H1 (cell line): Measurements from ENCODE around the gene CTCF. TPM values are rescaled to one million over a fixed set of nuclear protein-coding genes. Genes with fewer than 3 reads are reported as not detected.
A peak's percentile ranks its signal among the peaks of the same experiment; 100 is the strongest.

Source experiments
- CTCF ChIA-PET: fragments of 300-600 bp; sonication (Branson Sonifier 250); formaldehyde crosslinking; loops from one replicate; lab custom pipeline; 2021; ENCODE audit not compliant: partially characterized antibody; lab: Charles Lee
- POLR2A ChIA-PET: fragments of 300-600 bp; sonication (Branson Sonifier 250); formaldehyde crosslinking; loops from one replicate; lab custom pipeline; 2021; ENCODE audit warnings: inconsistent platforms; ENCODE audit not compliant: partially characterized antibody; lab: Charles Lee
- DNase-seq, 2 experiments: peaks; one replicate each; pipeline versions ENCODE4 v3.0.0 to v3.0.0-alpha.2; 2010 to 2022; ENCODE audit warnings: low spot score in 2 of 2, low read depth in 1 of 2, mixed read lengths in 1 of 2
- FAIRE-seq: peaks from 2 replicates; lab custom pipeline; 2011; peaks lifted over from hg19 to GRCh38; lab: Jason Lieb, UNC
- H2AFZ ChIP-seq: 2 replicates; pipeline ENCODE4 v1.8.1; 2012; ENCODE audit warnings: low read length, inconsistent platforms
- H2AK5ac ChIP-seq: 2 replicates; pipeline ENCODE4 v1.6.1; 2013; ENCODE audit warnings: low read depth, low read length
- H2BK120ac ChIP-seq: replicated peaks from 2 replicates; pipeline ENCODE3; 2013; ENCODE audit warnings: low read depth, low read length, inconsistent platforms
- H2BK12ac ChIP-seq: 2 replicates; pipeline ENCODE4 v1.6.1; 2013; ENCODE audit warnings: low read depth, low read length
- H2BK15ac ChIP-seq: 2 replicates; pipeline ENCODE4 v1.6.1; 2013; ENCODE audit warnings: low read length
- H2BK20ac ChIP-seq: 2 replicates; pipeline ENCODE4 v1.6.1; 2013; ENCODE audit warnings: low read length
- H2BK5ac ChIP-seq: 2 replicates; pipeline ENCODE4 v1.6.1; 2013; ENCODE audit warnings: low read depth, low read length
- H3K14ac ChIP-seq: 2 replicates; pipeline ENCODE4 v1.6.1; 2013; ENCODE audit warnings: inconsistent platforms; ENCODE audit not compliant: insufficient read length
- H3K18ac ChIP-seq: 2 replicates; pipeline ENCODE4 v1.6.1; 2013; ENCODE audit warnings: low read length; ENCODE audit errors: extremely low read depth
- H3K23ac ChIP-seq: 2 replicates; pipeline ENCODE4 v1.6.1; 2013; ENCODE audit warnings: inconsistent platforms; ENCODE audit not compliant: insufficient read length
- H3K23me2 ChIP-seq: 2 replicates; pipeline ENCODE4 v1.6.1; 2013; ENCODE audit warnings: low read depth, low read length
- H3K27ac ChIP-seq: 2 replicates; pipeline ENCODE4 v1.6.1; 2011; ENCODE audit warnings: low read depth, low read length, inconsistent platforms
- H3K27me3 ChIP-seq, 4 experiments: replicated peaks in 1 of 4; 1 replicate in 1 of 4; 2 replicates in 3 of 4; pipeline versions ENCODE4 v1.6.1 to v1.8.1; 2011 to 2013; ENCODE audit warnings: low read length in 3 of 4, mild to moderate bottlenecking in 3 of 4, inconsistent platforms in 2 of 4, mixed read lengths in 2 of 4, moderate library complexity in 1 of 4; ENCODE audit not compliant: control insufficient read depth in 3 of 4, insufficient read depth in 3 of 4; ENCODE audit errors: extremely low read depth in 1 of 4
- H3K36me3 ChIP-seq, 4 experiments: 2 replicates each; pipeline versions ENCODE4 v1.6.1 to v1.8.1; 2011 to 2013; ENCODE audit warnings: mild to moderate bottlenecking in 4 of 4, low read length in 3 of 4, moderate library complexity in 2 of 4, control low read depth in 1 of 4, inconsistent platforms in 1 of 4; ENCODE audit not compliant: insufficient read depth in 4 of 4, control insufficient read depth in 2 of 4
- H3K4ac ChIP-seq: replicated peaks from 2 replicates; pipeline ENCODE3; 2013; ENCODE audit warnings: low read length, low read depth, mixed read lengths, inconsistent platforms; ENCODE audit not compliant: insufficient read length
- H3K4me1 ChIP-seq, 4 experiments: replicated peaks in 1 of 4; 1 replicate in 1 of 4; 2 replicates in 3 of 4; pipeline versions ENCODE4 v1.6.1 to v1.8.1; 2011 to 2013; ENCODE audit warnings: low read length in 3 of 4, inconsistent platforms in 2 of 4, mixed read lengths in 1 of 4; ENCODE audit not compliant: insufficient read depth in 4 of 4, control insufficient read depth in 3 of 4
- H3K4me2 ChIP-seq, 2 experiments: 2 replicates each; pipeline versions ENCODE4 v1.6.1 to v1.8.1; 2011 to 2013; ENCODE audit warnings: low read depth in 2 of 2, low read length in 2 of 2, control low read depth in 1 of 2, inconsistent platforms in 1 of 2, mild to moderate bottlenecking in 1 of 2; ENCODE audit not compliant: insufficient read depth in 1 of 2
- H3K4me3 ChIP-seq, 4 experiments: fragments of 200-600, 300-600 bp in 1 of 4; sonication (generic), shearing (Covaris generic), sonication (Bioruptor Twin) in 1 of 4; 2 replicates each; pipeline versions ENCODE4 v1.5.1 to v1.8.1; 2011 to 2016; ENCODE audit warnings: low read length in 4 of 4, low read depth in 3 of 4, control low read depth in 2 of 4, inconsistent platforms in 2 of 4, mild to moderate bottlenecking in 2 of 4, mixed read lengths in 1 of 4, moderate library complexity in 1 of 4; ENCODE audit not compliant: insufficient read depth in 2 of 4; ENCODE audit errors: extremely low read depth in 1 of 4
- H3K56ac ChIP-seq: replicated peaks from 2 replicates; pipeline ENCODE3; 2013; ENCODE audit warnings: low read depth, mild to moderate bottlenecking, mixed read lengths, low read length, inconsistent platforms; ENCODE audit not compliant: insufficient read length
- H3K79me1 ChIP-seq: 2 replicates; pipeline ENCODE4 v1.6.1; 2013; ENCODE audit warnings: low read depth, low read length, control low read depth
- H3K79me2 ChIP-seq, 2 experiments: 2 replicates each; pipeline versions ENCODE4 v1.6.1 to v1.8.1; 2012 to 2013; ENCODE audit warnings: low read length in 2 of 2, mild to moderate bottlenecking in 2 of 2, inconsistent platforms in 1 of 2; ENCODE audit not compliant: insufficient read depth in 2 of 2, control insufficient read depth in 1 of 2
- H3K9ac ChIP-seq, 4 experiments: replicated peaks in 1 of 4; 1 replicate in 1 of 4; 2 replicates in 3 of 4; pipeline versions ENCODE4 v1.6.1 to v1.8.1; 2011 to 2013; ENCODE audit warnings: low read depth in 3 of 4, low read length in 3 of 4, control low read depth in 2 of 4, mild to moderate bottlenecking in 2 of 4, moderate library complexity in 2 of 4, inconsistent platforms in 1 of 4; ENCODE audit errors: extremely low read depth in 1 of 4
- H3K9me3 ChIP-seq, 2 experiments: 2 replicates each; pipeline versions ENCODE4 v1.6.1 to v1.8.1; 2012 to 2013; ENCODE audit warnings: mild to moderate bottlenecking in 2 of 2, moderate library complexity in 2 of 2, control low read depth in 1 of 2, inconsistent platforms in 1 of 2, low read depth in 1 of 2, low read length in 1 of 2, mixed read lengths in 1 of 2; ENCODE audit not compliant: insufficient read depth in 2 of 2
- H4K20me1 ChIP-seq, 2 experiments: replicated peaks in 1 of 2; 2 replicates each; pipeline versions ENCODE3 to v1.8.1; 2011 to 2013; ENCODE audit warnings: inconsistent platforms in 2 of 2, low read length in 2 of 2, mild to moderate bottlenecking in 1 of 2; ENCODE audit not compliant: insufficient read depth in 2 of 2, control insufficient read depth in 1 of 2
- H4K5ac ChIP-seq: 2 replicates; pipeline ENCODE4 v1.6.1; 2013; ENCODE audit warnings: low read length, low read depth, mixed read lengths, inconsistent platforms; ENCODE audit not compliant: insufficient read length
- H4K8ac ChIP-seq: 2 replicates; pipeline ENCODE4 v1.8.0; 2013; ENCODE audit warnings: mild to moderate bottlenecking, moderate library complexity, low read length, inconsistent platforms; ENCODE audit not compliant: insufficient read depth; ENCODE audit errors: extremely low read depth
- H4K91ac ChIP-seq: replicated peaks from 2 replicates; pipeline ENCODE3; 2013; ENCODE audit warnings: low read length, mixed read lengths, inconsistent platforms; ENCODE audit not compliant: insufficient read length
- CREB1 ChIP-seq: IDR thresholded peaks from 2 replicates; pipeline ENCODE4 v1.6.1; 2012; ENCODE audit warnings: inconsistent platforms
- GABPA ChIP-seq: IDR thresholded peaks from 2 replicates; pipeline ENCODE4 v1.6.1; 2011; ENCODE audit warnings: mild to moderate bottlenecking, low read length, moderate library complexity, borderline replicate concordance; ENCODE audit not compliant: insufficient read depth
- KDM1A ChIP-seq: fragments of 200-600, 300-600 bp; sonication (generic); IDR thresholded peaks from 2 replicates; pipeline ENCODE4 v1.7.1; 2016; ENCODE audit warnings: mild to moderate bottlenecking, low read length, borderline replicate concordance
- RAD21 ChIP-seq, 2 experiments: IDR thresholded peaks in 1 of 2; conservative IDR thresholded peaks in 1 of 2; 2 replicates each; pipeline ENCODE4 v1.6.1; 2011; ENCODE audit warnings: low read depth in 2 of 2, low read length in 2 of 2, improper control_type of control experiment in 1 of 2, inconsistent platforms in 1 of 2, mild to moderate bottlenecking in 1 of 2, moderate library complexity in 1 of 2
- SUZ12 ChIP-seq: fragments of 200-600 bp; sonication (generic); IDR thresholded peaks from 2 replicates; pipeline ENCODE4 v1.6.1; 2012; ENCODE audit warnings: mild to moderate bottlenecking, inconsistent platforms, low read length, moderate library complexity, mixed read lengths
- YY1 ChIP-seq: IDR thresholded peaks from 2 replicates; pipeline ENCODE4 v1.6.1; 2011; ENCODE audit warnings: low read depth, mild to moderate bottlenecking, low read length
- WGBS, 2 experiments: shearing (Covaris generic) in 1 of 2; methylation state at CpG; one replicate each; pipeline versions ENCODE4 v1.1.6 to v1.1.7; 2013 to 2015; ENCODE audit warnings: low lambda C conversion rate in 2 of 2, mixed read lengths in 2 of 2, inconsistent platforms in 1 of 2, low coverage in 1 of 2, missing lambda C conversion rate in 1 of 2; ENCODE audit not compliant: insufficient replicate concordance in 2 of 2, insufficient coverage in 1 of 2, insufficient read length in 1 of 2; ENCODE audit errors: extremely low coverage in 1 of 2, missing lambda C conversion rate in 1 of 2; 5-methylcytosine and 5-hydroxymethylcytosine counted together
- polyA plus RNA-seq, 7 experiments: library from polyadenylated mRNA; depleted of rRNA in 3 of 7; stranded (reverse) in 5 of 7; unstranded in 2 of 7; fragments of >200 nt in 5 of 7; fragments of 200-250 nt in 2 of 7; gene quantifications; 1 replicate in 5 of 7; 2 replicates in 1 of 7; 4 replicates in 1 of 7; pipeline versions ENCODE4 v1.2.1 to v1.2.3, GENCODE V29; 2011 to 2013; ENCODE audit warnings: missing spikeins in 2 of 7, mixed read lengths in 2 of 7
- total RNA-seq: library from RNA; stranded (reverse); fragmentation: NEBNext Ultra II Directional; extraction: Animal tissue kit (Norgen Biotek cat#: 25700); gene quantifications from 2 replicates; pipeline ENCODE4 v1.2.1, GENCODE V29; 2021
- TF ChIP-seq, protein P1 (sequence below), 3 experiments: IDR thresholded peaks; 1 replicate in 2 of 3; 2 replicates in 1 of 3; pipeline versions ENCODE4 v1.5.1 to v1.6.1; 2011; ENCODE audit warnings: low read length in 3 of 3, mild to moderate bottlenecking in 3 of 3, inconsistent platforms in 2 of 3, low read depth in 1 of 3, moderate library complexity in 1 of 3; ENCODE audit not compliant: insufficient read depth in 1 of 3; ENCODE audit errors: control extremely low read depth in 1 of 3

CTCF gene
- total and polyA plus RNA-seq, 2 of the 8 experiments (the other 6 are each of a cell fraction or from before 2014, with no cell fraction given), result 32.4 to 66.0 TPM

DNA sequence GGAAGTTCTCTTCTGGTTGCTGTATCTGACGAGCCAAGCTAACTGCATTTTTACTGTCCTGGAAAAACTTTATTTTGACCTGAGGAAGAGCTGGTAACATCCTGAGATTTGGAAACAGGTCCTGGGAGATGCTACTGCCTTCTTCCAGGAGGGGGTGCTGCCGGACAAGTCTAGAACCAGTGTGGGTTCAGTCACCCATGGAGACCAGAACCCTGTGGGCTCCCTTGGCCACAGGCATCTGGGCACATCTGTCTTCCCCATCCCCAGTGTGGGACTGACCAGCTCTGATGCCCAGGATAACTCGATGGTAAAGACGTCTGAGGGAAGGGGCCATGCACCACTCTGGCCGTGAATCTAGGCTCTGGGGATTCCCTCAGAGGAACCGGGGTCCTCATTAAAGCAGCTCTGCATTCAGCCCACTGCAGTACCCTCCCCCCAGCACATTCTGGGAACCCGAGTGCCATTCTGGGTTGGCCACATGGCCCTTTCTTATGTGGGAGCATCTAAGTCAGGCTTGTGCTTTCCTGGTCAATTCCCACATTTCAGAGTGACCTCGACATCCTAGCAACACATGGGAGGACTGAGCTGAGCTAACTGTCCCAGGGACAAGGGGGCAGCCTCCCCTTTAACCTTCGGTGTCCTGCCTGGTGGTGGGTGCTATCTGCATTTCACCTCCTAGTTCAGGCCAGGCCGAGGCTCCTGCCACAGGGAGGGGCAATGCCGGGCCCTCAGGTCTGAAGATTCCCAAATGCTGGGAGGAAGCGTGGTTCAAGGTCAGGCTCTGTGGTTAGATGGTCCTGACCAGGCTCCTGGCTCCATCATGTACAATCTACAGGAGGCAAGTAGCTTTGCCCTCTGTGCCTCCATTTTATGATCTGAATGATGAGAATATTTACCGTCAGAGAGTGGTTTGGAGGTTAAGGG, 110.7 kb downstream of the CTCF start:
- 0 out of 2 replicates have a peak, but pooled peaks have one; percentile 20 for TF ChIP-seq KDM1A
- peak; percentile 24; the same call in 1 of the 2 replicates for TF ChIP-seq YY1
- TF ChIP-seq CREB1, result no peak
- TF ChIP-seq RAD21 (IDR thresholded peaks at IDR 0.05 in 1 of 2, conservative IDR thresholded peaks at IDR 0.05 in 1 of 2; ENCODE audit: low read depth in 2 of 2, low read length in 2 of 2), result peak; percentile 92 to 94
- TF ChIP-seq, protein P1, sequence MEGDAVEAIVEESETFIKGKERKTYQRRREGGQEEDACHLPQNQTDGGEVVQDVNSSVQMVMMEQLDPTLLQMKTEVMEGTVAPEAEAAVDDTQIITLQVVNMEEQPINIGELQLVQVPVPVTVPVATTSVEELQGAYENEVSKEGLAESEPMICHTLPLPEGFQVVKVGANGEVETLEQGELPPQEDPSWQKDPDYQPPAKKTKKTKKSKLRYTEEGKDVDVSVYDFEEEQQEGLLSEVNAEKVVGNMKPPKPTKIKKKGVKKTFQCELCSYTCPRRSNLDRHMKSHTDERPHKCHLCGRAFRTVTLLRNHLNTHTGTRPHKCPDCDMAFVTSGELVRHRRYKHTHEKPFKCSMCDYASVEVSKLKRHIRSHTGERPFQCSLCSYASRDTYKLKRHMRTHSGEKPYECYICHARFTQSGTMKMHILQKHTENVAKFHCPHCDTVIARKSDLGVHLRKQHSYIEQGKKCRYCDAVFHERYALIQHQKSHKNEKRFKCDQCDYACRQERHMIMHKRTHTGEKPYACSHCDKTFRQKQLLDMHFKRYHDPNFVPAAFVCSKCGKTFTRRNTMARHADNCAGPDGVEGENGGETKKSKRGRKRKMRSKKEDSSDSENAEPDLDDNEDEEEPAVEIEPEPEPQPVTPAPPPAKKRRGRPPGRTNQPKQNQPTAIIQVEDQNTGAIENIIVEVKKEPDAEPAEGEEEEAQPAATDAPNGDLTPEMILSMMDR (IDR thresholded peaks at IDR 0.05; ENCODE audit: control extremely low read depth in 1 of 3, insufficient read depth in 1 of 3, low read depth in 1 of 3, low read length in 3 of 3), result peak; percentile 76 to 90 (median 89)
- no peak for TF ChIP-seq SUZ12
- 0 out of 2 replicates have a peak, but pooled peaks have one; percentile 36 for TF ChIP-seq GABPA
- peak; percentile 92 for FAIRE-seq
- 0 out of 2 replicates have a peak overlapping the region, but pooled peaks have one; percentile 3 for H2AK5ac ChIP-seq
- H3K27me3 ChIP-seq, result no peaks in the 10 kb centered on the region; a peak in 1 of 7 replicates
- peaks cover 3 to 12% of the 10 kb centered on the region in 2 experiments for H4K20me1 ChIP-seq
- no peaks in the 10 kb centered on the region for H3K9me3 ChIP-seq
- ChIA-PET POLR2A (interaction anchor here (0.8 to 1.8 kb wide), 5 partner anchors 15 to 267 kb away, joined by 3 to 7 read pairs (median 3); partner anchors contain the start of gene GFOD2), CTCF (interaction anchor here (0.6 to 5.5 kb wide), 75 partner anchors 9 to 963 kb away, joined by 3 to 46 read pairs (median 5); partner anchors contain the start of genes ACD, CARMIL2, EDC4 and GFOD2)
- no peak overlapping the region for H3K4me2 ChIP-seq
- H3K14ac ChIP-seq, result no peak overlapping the region
- no peaks in the 10 kb centered on the region for H3K23me2 ChIP-seq
- H2BK15ac ChIP-seq, result no peak overlapping the region
- peaks cover 0 to 5% (median 2%) of the 10 kb centered on the region in 4 experiments; a peak in 3 of 7 replicates for H3K4me1 ChIP-seq
- no peak overlapping the region for H3K4ac ChIP-seq
- H3K79me1 ChIP-seq, result no peaks in the 10 kb centered on the region; the same call in 1 of the 2 replicates
- peak in 1 of 2 experiments; percentile 87 for DNase-seq
- no peak overlapping the region for H3K9ac ChIP-seq
- no peak overlapping the region for H4K8ac ChIP-seq
- H3K56ac ChIP-seq, result no peak overlapping the region
- no peak overlapping the region for H3K27ac ChIP-seq
- H3K23ac ChIP-seq, result no peak overlapping the region
- H3K36me3 ChIP-seq, result 0 out of 8 replicates have a peak, but pooled peaks cover 0 to 3% (median 0%) of the 10 kb centered on the region in 4 experiments
- H2BK120ac ChIP-seq, result no peak overlapping the region
- H3K4me3 ChIP-seq, result no peak overlapping the region
- no peak overlapping the region for H2BK12ac ChIP-seq
- H3K18ac ChIP-seq, result no peak overlapping the region
- 73% methylated on average over 13 of the region's 13 CpGs; no CpG with 5 or more reads in 1 of the 2 experiments for WGBS, 2 experiments
- no peak overlapping the region for H4K5ac ChIP-seq
- H2AFZ ChIP-seq, result no peak overlapping the region
- no peaks in the 10 kb centered on the region for H3K79me2 ChIP-seq
- 0 out of 2 replicates have a peak overlapping the region, but pooled peaks have one; percentile 28 for H2BK5ac ChIP-seq
- peak overlapping the region; percentile 20 for H4K91ac ChIP-seq
- H2BK20ac ChIP-seq, result no peak overlapping the region
